HL-60 (cell line): ENCODE measurements around the gene COL4A2.

Experiments
- DNase-seq, 2 experiments: peaks; one replicate each; pipeline ENCODE4 v3.0.0-alpha.2; 2010 to 2020; ENCODE audit warnings: low read depth in 1 of 2, low spot score in 1 of 2
- H3K27ac ChIP-seq: fragments of 250-450 bp; sonication (Bioruptor Pico); replicated peaks from 2 replicates; pipeline ENCODE4 v1.5.1; 2020; ENCODE audit warnings: mild to moderate bottlenecking, moderate library complexity
- H3K27me3 ChIP-seq: fragments of 250-450 bp; sonication (Bioruptor Pico); 2 replicates; pipeline ENCODE4 v1.5.1; 2021; ENCODE audit warnings: mild to moderate bottlenecking, moderate library complexity; ENCODE audit not compliant: insufficient read depth, poor library complexity, severe bottlenecking
- H3K4me3 ChIP-seq: replicated peaks from 2 replicates; pipeline ENCODE4 v1.5.1; 2011; ENCODE audit warnings: mild to moderate bottlenecking, control low read depth, low read length; ENCODE audit not compliant: insufficient read depth
- GABPA ChIP-seq: IDR thresholded peaks from 2 replicates; pipeline ENCODE4 v1.6.1; 2012; ENCODE audit warnings: low read depth
- POLR2AphosphoS5 ChIP-seq: IDR thresholded peaks from 2 replicates; pipeline ENCODE4 v1.6.1; 2012; ENCODE audit warnings: low read depth
- SPI1 ChIP-seq: IDR thresholded peaks from 2 replicates; pipeline ENCODE4 v1.6.1; 2012; ENCODE audit warnings: low read depth, mild to moderate bottlenecking, borderline replicate concordance
- TF ChIP-seq, protein P1 (sequence below): IDR thresholded peaks from 2 replicates; pipeline ENCODE4 v1.6.1; 2012; ENCODE audit warnings: low read depth; ENCODE audit not compliant: insufficient replicate concordance
- TF ChIP-seq, protein P2 (sequence below): IDR thresholded peaks from one replicate; pipeline ENCODE4 v1.5.1; 2011; ENCODE audit warnings: low read length, control low read depth, inconsistent platforms; ENCODE audit not compliant: insufficient read depth

Gene COL4A2

DNA sequence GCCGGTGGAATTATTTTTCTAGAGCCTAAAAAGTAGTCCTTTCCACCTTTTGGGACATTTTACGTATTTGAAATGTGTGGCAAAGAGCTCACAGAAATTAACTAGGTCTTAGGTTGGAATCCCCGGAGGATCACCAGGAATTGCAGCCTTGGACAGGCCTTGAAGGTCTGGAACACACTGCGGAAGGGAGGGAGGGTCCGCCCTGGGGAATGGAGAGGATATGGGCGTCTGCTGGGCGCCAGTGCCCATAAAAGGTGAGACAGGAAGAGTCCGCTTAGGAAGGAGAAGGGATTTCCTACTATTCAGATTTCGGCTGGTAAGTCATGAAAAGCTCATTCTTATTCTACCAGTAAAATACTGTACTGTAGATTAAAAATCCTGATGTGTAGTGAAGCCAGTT is 111.9 kb downstream of the COL4A2 start:
- no peak overlapping the region for H3K4me3 ChIP-seq
- no peak for TF ChIP-seq POLR2AphosphoS5
- TF ChIP-seq, protein P1, sequence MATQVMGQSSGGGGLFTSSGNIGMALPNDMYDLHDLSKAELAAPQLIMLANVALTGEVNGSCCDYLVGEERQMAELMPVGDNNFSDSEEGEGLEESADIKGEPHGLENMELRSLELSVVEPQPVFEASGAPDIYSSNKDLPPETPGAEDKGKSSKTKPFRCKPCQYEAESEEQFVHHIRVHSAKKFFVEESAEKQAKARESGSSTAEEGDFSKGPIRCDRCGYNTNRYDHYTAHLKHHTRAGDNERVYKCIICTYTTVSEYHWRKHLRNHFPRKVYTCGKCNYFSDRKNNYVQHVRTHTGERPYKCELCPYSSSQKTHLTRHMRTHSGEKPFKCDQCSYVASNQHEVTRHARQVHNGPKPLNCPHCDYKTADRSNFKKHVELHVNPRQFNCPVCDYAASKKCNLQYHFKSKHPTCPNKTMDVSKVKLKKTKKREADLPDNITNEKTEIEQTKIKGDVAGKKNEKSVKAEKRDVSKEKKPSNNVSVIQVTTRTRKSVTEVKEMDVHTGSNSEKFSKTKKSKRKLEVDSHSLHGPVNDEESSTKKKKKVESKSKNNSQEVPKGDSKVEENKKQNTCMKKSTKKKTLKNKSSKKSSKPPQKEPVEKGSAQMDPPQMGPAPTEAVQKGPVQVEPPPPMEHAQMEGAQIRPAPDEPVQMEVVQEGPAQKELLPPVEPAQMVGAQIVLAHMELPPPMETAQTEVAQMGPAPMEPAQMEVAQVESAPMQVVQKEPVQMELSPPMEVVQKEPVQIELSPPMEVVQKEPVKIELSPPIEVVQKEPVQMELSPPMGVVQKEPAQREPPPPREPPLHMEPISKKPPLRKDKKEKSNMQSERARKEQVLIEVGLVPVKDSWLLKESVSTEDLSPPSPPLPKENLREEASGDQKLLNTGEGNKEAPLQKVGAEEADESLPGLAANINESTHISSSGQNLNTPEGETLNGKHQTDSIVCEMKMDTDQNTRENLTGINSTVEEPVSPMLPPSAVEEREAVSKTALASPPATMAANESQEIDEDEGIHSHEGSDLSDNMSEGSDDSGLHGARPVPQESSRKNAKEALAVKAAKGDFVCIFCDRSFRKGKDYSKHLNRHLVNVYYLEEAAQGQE = no peak
- TF ChIP-seq, protein P2, sequence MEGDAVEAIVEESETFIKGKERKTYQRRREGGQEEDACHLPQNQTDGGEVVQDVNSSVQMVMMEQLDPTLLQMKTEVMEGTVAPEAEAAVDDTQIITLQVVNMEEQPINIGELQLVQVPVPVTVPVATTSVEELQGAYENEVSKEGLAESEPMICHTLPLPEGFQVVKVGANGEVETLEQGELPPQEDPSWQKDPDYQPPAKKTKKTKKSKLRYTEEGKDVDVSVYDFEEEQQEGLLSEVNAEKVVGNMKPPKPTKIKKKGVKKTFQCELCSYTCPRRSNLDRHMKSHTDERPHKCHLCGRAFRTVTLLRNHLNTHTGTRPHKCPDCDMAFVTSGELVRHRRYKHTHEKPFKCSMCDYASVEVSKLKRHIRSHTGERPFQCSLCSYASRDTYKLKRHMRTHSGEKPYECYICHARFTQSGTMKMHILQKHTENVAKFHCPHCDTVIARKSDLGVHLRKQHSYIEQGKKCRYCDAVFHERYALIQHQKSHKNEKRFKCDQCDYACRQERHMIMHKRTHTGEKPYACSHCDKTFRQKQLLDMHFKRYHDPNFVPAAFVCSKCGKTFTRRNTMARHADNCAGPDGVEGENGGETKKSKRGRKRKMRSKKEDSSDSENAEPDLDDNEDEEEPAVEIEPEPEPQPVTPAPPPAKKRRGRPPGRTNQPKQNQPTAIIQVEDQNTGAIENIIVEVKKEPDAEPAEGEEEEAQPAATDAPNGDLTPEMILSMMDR = no peak
- no peak for TF ChIP-seq GABPA
- no peak for TF ChIP-seq SPI1
- H3K27ac ChIP-seq = no peak overlapping the region
- no peak for DNase-seq
- H3K27me3 ChIP-seq = peaks cover 54% of the 10 kb centered on the region

DNA sequence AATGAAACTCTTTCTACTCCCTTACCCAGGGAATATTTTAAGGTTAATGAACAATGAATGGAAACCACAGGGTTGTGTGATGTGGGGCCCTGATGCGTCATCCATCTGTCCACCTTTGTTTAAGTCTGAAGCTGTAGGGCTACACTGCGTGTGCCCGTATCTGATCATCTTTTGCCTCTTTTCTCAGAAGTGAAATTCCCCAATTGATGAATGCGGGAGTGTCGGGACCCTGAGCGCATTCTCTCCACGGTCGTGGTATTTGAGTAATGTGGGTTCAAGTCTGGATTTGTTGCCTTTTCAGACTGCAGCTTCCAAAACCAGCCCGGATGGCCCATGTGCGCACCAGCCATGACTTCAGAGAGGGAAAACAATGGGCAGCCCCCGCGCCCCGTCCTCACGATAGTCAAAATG is 112.3 kb downstream of the COL4A2 start:
- Histone ChIP-seq H3K27me3 (peaks cover 56% of the 10 kb centered on the region), H3K27ac (no peak overlapping the region), H3K4me3 (no peak overlapping the region)
- no peak for DNase-seq
- no peak for TF ChIP-seq SPI1
- TF ChIP-seq GABPA = no peak
- TF ChIP-seq, protein P1 = no peak
- TF ChIP-seq, protein P2 = no peak
- TF ChIP-seq POLR2AphosphoS5 = no peak

DNA sequence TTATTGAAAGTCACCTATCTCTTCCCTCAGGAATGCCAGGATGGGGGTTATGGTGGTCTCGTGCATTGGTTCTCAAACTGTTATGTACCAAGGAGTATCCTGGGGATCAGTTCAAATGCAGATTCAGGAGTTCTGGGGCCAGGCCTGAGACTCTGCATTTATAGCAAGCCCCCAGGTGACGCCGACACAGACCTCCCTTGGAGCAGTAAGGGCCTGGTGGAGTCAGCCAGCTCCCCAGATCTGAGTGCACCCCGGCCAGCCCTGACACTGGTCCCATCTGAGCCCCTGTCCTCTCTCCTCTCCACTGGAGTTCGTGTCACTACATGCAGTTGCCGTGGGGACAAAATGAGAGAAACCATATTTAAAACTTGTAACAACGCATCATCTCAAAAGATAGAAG is 112.9 kb downstream of the COL4A2 start:
- H3K27ac ChIP-seq = no peak overlapping the region
- no peak overlapping the region for H3K4me3 ChIP-seq
- peaks cover 54% of the 10 kb centered on the region for H3K27me3 ChIP-seq
- TF ChIP-seq GABPA (no peak), SPI1 (no peak), POLR2AphosphoS5 (no peak)
- TF ChIP-seq, protein P2 = no peak
- TF ChIP-seq, protein P1 = no peak
- DNase-seq = no peak
